DOHH2 (cell line): ENCODE data around the gene PTPN7.

Experiments used
- EZH2phosphoT487 ChIP-seq: fragments of 200-600 bp; sonication (generic); IDR thresholded peaks from 2 replicates; pipeline ENCODE4 v1.6.1; 2017; ENCODE audit warnings: borderline replicate concordance, mild to moderate bottlenecking, antibody characterized with exemption, low read length, moderate library complexity, mixed read lengths
- TF ChIP-seq, protein P1 (sequence below): fragments of 200-600 bp; sonication (generic); IDR thresholded peaks from one replicate; pipeline ENCODE4 v1.5.1; 2014; ENCODE audit warnings: antibody characterized with exemption, mild to moderate bottlenecking, low read depth, low read length; ENCODE audit not compliant: poor library complexity, severe bottlenecking

GRCh38 chr1:202189001-202189790, 28.8 kb upstream of the PTPN7 start:
- TF ChIP-seq, protein P1, sequence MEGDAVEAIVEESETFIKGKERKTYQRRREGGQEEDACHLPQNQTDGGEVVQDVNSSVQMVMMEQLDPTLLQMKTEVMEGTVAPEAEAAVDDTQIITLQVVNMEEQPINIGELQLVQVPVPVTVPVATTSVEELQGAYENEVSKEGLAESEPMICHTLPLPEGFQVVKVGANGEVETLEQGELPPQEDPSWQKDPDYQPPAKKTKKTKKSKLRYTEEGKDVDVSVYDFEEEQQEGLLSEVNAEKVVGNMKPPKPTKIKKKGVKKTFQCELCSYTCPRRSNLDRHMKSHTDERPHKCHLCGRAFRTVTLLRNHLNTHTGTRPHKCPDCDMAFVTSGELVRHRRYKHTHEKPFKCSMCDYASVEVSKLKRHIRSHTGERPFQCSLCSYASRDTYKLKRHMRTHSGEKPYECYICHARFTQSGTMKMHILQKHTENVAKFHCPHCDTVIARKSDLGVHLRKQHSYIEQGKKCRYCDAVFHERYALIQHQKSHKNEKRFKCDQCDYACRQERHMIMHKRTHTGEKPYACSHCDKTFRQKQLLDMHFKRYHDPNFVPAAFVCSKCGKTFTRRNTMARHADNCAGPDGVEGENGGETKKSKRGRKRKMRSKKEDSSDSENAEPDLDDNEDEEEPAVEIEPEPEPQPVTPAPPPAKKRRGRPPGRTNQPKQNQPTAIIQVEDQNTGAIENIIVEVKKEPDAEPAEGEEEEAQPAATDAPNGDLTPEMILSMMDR: peak; percentile 74
- no peak for TF ChIP-seq EZH2phosphoT487
